HG03520 (cell line): Measurements from ENCODE around the gene NFIA.
A peak's percentile ranks its signal among the peaks of the same experiment; 100 is the strongest.

Experiments
- ATAC-seq: cut with Tn5 transposase; IDR thresholded peaks from one replicate; pipeline ENCODE4 v1.9.1; 2021; ENCODE audit warnings: mild to moderate bottlenecking, moderate library complexity; ENCODE audit not compliant: unreplicated experiment

Gene NFIA

GRCh38 chr1:61082311-61083012 lies at the start of gene NFIA:
Gene NFIA (plus strand): TSS chr1:61082561.
- ATAC-seq: no peak

GRCh38 chr1:61035880-61036279 lies 46.5 kb upstream of the NFIA start:
- ATAC-seq: no peak

- no peak for ATAC-seq
These were observed 39.8 kb upstream of the NFIA start for GRCh38 chr1:61042466-61043009.

- no peak for ATAC-seq
These were observed 39.1 kb upstream of the NFIA start for GRCh38 chr1:61043010-61043820.

GRCh38 chr1:61046434-61046833 lies 35.9 kb upstream of the NFIA start:
- no peak for ATAC-seq

- no peak for ATAC-seq
These were observed 35.3 kb upstream of the NFIA start for GRCh38 chr1:61047061-61047460.

GRCh38 chr1:61049850-61050540 lies 32.4 kb upstream of the NFIA start:
- ATAC-seq: peak; percentile 69

- no peak for ATAC-seq
These were observed 31.6 kb upstream of the NFIA start for GRCh38 chr1:61050541-61051442.

- ATAC-seq: no peak
These were observed 31.0 kb upstream of the NFIA start for GRCh38 chr1:61051443-61051718.

GRCh38 chr1:61051719-61052394 lies 30.5 kb upstream of the NFIA start:
- no peak for ATAC-seq

- no peak for ATAC-seq
These were observed 29.8 kb upstream of the NFIA start for GRCh38 chr1:61052395-61053225.

GRCh38 chr1:61053226-61053711 lies 29.1 kb upstream of the NFIA start:
- no peak for ATAC-seq

GRCh38 chr1:61053712-61054600 lies 28.4 kb upstream of the NFIA start:
- no peak for ATAC-seq

GRCh38 chr1:61054601-61054993 lies 27.8 kb upstream of the NFIA start:
- ATAC-seq: no peak

GRCh38 chr1:61055110-61055614 lies 27.2 kb upstream of the NFIA start:
- no peak for ATAC-seq

GRCh38 chr1:61056196-61056572 lies 26.2 kb upstream of the NFIA start:
- no peak for ATAC-seq

GRCh38 chr1:61056573-61057439 lies 25.6 kb upstream of the NFIA start:
- no peak for ATAC-seq
